Hindlimb muscle (tissue), 1 donor: ENCODE measurements around the gene CNIH3. TPM values are rescaled to one million over a fixed set of nuclear protein-coding genes. Genes with fewer than 3 reads are reported as not detected.

Source experiments
- DNase-seq: peaks from one replicate; pipeline ENCODE4 v3.0.0-alpha.2; 2013
- polyA plus RNA-seq: library from polyadenylated mRNA; unstranded; fragments of 120-200 nt; gene quantifications from one replicate; pipeline ENCODE4 v1.2.1, GENCODE V29; 2013; ENCODE audit not compliant: insufficient read length

Gene CNIH3
- polyA plus RNA-seq, 1 donor = 1.2 TPM

- no peak for DNase-seq
Measured at GRCh38 chr1:224745924-224746323, 129.8 kb downstream of the CNIH3 start.

GRCh38 chr1:224747578-224747977, 131.5 kb downstream of the CNIH3 start:
- no peak for DNase-seq

- no peak for DNase-seq
Measured at GRCh38 chr1:224749916-224750315, 133.8 kb downstream of the CNIH3 start.

- no peak for DNase-seq
Measured at GRCh38 chr1:224751624-224752311, 135.7 kb downstream of the CNIH3 start.

DNA sequence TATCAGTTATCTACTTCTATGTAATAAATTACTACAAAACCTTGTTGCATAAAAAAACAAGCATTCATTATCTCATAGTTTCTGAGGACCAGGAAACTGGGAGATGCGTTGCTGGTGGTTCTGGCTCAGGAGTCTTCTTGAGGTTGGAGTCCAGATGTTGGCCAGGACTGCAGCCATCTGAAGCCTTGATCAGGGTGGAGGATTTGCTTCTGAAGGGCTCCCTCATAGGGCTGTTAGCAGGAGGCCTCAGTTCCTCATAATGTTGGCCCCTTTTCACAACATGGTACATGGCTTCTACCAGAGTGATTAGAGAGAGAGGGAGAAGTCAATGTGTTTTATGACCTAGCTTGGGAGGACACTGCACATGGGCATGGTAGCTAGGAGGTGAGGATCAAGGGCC, 137.4 kb downstream of the CNIH3 start:
- no peak for DNase-seq

- no peak for DNase-seq
Measured at GRCh38 chr1:224755586-224755985, 139.5 kb downstream of the CNIH3 start.

DNA sequence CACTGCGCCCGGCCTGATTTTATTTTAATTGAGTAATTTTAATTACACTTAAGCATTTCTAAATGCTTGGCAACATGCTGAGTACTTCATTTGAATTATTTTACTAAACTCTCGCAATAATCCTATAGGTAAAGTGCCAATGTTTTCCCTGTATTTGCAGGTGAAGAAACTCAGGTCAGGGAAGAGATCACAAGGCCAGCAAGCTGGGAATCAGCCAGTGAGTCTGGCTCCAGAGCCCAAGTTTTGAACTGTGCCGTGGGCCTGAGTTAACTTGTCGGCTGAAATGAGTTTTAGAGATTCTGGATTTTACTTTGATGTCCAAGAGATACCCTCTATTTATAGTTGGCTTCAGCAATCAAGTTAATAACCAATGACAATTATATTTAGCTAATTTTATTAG, 141.4 kb downstream of the CNIH3 start:
- no peak for DNase-seq

DNA sequence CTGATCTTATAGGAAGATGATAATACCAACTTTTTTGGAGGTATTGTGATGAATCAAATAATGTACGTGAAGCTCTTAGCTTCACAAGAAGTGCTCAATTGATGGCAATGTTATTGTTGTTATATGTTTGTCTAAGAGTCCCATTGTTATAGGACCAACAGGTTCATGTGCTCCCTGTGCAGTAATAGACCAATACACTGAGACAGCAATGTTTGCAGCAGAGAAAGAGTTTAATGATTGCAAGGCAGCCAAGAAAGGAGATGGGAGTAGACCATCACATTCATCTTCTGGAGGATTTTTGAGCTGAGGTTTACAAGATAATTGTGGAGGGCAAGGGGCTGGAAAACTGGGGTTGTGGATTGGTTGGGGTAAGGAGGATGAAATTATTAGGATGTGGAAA, 143.0 kb downstream of the CNIH3 start:
- DNase-seq = no peak

- DNase-seq = no peak
Measured at GRCh38 chr1:224759681-224760091, 143.6 kb downstream of the CNIH3 start.

- no peak for DNase-seq
Measured at GRCh38 chr1:224760163-224760562, 144.0 kb downstream of the CNIH3 start.

DNA sequence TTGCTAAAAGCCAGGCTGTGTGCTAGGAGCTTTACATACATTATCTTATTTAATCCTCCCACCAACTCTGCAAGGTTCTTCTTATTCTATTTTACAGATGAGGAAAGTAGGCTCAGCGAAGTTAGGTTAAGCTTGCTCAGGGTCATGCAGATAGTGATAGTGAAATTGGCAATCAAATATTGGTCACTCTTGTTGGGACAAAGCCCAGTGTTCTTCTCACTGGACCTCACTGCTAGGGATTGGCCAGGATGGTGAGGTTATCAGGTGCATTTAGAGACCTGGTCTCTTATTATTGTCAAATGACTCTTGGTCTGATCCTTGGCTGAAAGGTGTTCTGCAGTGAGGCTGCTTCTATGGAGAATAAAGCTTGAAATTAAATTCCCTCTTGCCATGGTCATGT, 145.1 kb downstream of the CNIH3 start:
- DNase-seq = no peak

- DNase-seq = no peak
Measured at GRCh38 chr1:224762046-224762445, 145.9 kb downstream of the CNIH3 start.

- DNase-seq = no peak
Measured at GRCh38 chr1:224762701-224763100, 146.6 kb downstream of the CNIH3 start.

DNA sequence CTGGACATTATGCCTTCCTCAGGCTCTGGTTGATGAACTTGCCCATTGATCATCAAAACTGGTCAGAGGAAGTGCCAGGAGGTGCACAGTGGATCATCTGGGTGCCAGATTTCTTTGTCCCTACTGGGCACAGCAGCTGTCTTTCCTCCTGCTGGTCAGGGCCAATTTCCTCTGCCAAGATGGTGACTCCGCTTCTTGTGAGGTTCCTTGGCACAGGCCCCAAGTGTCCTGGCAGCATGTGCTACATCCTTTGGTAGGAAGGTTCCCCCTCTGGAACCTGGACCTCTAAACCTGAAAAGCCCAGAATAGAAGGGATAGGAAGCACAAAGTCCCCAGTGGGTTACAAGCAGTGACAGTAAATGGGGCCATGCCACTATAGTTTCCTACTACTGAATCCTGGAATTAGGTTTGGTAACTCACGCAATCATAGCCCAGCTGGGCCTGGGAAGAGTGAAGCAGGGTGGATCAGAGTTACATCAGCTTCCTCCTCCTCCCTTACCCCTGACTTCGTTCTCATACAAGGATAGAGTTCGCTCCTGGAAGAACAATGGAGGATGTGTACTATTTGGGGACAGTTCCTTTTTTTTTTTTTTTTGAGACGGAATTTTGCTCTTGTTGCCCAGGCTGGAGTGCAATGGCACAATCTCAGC, 147.1 kb downstream of the CNIH3 start:
- DNase-seq = no peak

- no peak for DNase-seq
Measured at GRCh38 chr1:224766266-224766665, 150.1 kb downstream of the CNIH3 start.

GRCh38 chr1:224767031-224767430, 150.9 kb downstream of the CNIH3 start:
- no peak for DNase-seq

DNA sequence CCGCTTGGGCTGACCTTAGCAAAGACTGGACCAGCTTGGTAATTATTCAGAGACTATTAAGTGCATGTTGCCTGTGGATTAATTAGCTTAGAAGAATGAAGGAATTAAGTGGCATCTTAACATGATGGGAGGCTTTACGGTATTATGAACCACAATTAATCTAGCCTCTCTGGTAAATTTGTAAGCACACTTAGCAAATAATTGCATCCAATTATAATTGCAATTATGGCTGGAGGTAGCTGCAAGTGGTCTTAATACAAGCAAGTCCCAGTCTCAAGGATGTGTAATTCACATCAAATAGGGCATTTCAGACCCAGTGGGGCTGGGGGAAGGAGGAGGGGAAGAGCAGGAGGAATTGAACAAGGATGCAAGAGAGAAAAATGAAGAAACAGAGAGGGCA, 151.6 kb downstream of the CNIH3 start:
- DNase-seq = no peak

DNA sequence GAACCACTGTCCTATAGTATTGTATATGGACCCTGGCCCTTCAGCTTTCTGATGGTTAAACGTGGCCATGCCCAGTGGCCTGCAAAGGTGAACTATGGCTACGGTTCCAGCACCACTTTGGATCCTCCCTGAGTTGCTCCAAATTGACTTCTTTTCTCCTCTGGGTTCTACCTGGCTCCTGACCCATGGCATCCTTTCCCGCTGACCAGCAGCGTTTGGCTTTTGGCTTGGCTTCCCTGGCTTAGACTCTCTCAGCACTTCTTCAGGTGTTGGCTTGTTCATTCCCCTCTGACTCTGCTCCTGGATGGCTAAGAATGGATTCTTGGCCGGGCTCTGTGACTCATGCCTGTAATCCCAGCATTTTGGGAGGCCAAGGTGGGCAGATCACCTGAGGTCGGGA, 152.9 kb downstream of the CNIH3 start:
- DNase-seq = no peak

GRCh38 chr1:224769452-224770335, 153.6 kb downstream of the CNIH3 start:
- no peak for DNase-seq

DNA sequence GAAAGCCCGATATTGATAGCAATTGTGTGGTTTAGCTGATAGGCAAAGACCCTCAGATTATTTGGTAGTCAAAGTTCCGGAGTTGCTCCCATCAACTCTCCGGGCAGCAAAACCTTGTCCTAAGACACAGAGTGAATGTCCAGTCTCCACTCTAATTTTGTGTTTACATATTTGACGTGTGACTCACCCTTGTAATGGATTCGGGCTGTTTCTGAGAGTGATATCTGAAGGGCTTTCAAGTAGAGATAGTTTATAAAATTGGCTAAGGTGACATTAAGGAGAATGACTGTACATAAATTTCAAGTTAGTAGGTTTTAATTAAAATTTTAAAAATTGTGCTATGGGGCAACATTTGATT, 154.2 kb downstream of the CNIH3 start:
- DNase-seq = no peak

DNA sequence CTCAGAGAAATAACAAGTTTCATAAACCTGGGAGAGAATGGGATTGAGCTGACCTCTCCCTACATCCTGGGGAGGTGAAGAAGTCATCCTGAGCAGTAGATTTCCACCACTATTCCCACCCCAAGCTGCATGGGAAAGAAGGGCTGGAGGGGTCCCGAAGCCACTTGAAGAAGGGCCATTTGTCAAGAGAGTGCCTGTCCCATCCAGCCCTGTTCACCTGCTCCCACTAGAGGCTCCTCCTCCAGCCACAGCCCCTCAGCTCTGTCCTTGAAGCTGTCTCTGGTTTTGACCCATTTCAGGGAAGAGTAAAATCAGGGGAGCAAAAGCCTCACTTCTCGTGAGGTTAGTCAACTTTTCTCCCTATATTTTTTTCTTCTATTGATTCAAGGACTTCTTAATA, 157.5 kb downstream of the CNIH3 start:
- no peak for DNase-seq

- no peak for DNase-seq
Measured at GRCh38 chr1:224774378-224774777, 158.3 kb downstream of the CNIH3 start.

DNA sequence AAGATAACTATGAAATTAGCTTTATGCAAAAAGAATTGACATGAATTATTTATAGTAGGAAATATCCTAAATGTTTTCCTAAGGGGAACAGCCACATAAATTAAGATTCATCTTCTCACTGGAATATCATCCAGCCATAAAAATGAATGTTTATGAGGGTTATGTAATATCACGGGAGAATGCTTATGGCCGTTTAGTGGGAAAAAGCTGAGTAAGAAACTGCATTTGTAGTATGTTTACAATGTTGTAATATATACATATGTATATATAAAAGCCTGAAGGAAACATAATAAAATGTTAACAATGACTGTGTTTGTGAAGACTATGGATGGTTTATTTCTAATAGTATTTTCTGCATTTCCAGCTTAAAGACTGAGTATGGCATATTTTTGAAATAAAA, 161.1 kb downstream of the CNIH3 start:
- DNase-seq = no peak

- no peak for DNase-seq
Measured at GRCh38 chr1:224779536-224779935, 163.4 kb downstream of the CNIH3 start.
